Activated CD4-positive, alpha-beta T cell treated with anti-CD3 and anti-CD28 coated beads, Interleukin-2, amount 50 U/mL, for 1 hour (primary cell): ENCODE results near the gene NAA25.
"Not testable (repeated sequence)": the region's sequence is repeated elsewhere in the genome, so short reads cannot be mapped to it uniquely, and the experiment has no call there.

ENCODE experiments used
- DNase-seq: peaks from one replicate; pipeline ENCODE4 v3.0.0-alpha.2; 2020

NAA25 gene

GRCh38 chr12:112036614-112037013 is 72.0 kb downstream of the NAA25 start:
- not testable (repeated sequence) for DNase-seq

GRCh38 chr12:112035219-112035785 is 73.3 kb downstream of the NAA25 start:
- no peak for DNase-seq

GRCh38 chr12:112032292-112032691 is 76.3 kb downstream of the NAA25 start:
- no peak for DNase-seq

- DNase-seq: no peak
These were observed 77.1 kb downstream of the NAA25 start for GRCh38 chr12:112031472-112031871.

GRCh38 chr12:112029301-112029700 is 79.3 kb downstream of the NAA25 start:
- DNase-seq: no peak

GRCh38 chr12:112025808-112026375 is 82.7 kb downstream of the NAA25 start:
- DNase-seq: no peak

GRCh38 chr12:112023759-112024396 is 84.7 kb downstream of the NAA25 start:
- DNase-seq: no peak

- no peak for DNase-seq
These were observed 86.2 kb downstream of the NAA25 start for GRCh38 chr12:112022241-112023016.

GRCh38 chr12:112020947-112021457 is 87.6 kb downstream of the NAA25 start:
- DNase-seq: no peak

- DNase-seq: no peak
These were observed 89.9 kb downstream of the NAA25 start for GRCh38 chr12:112018571-112019237.

GRCh38 chr12:112017041-112017440 is 91.5 kb downstream of the NAA25 start:
- no peak for DNase-seq

GRCh38 chr12:112015938-112016337 is 92.6 kb downstream of the NAA25 start:
- no peak for DNase-seq

- peak; percentile 68 for DNase-seq
These were observed 94.8 kb downstream of the NAA25 start for GRCh38 chr12:112013601-112014402.

GRCh38 chr12:112012775-112013600 is 95.6 kb downstream of the NAA25 start, which contains the start of the genes ERP29 and TMEM116:
Gene ERP29 (plus strand): TSS chr12:112013426. CDS start chr12:112013466, 40 bp downstream.
Gene TMEM116 (minus strand): TSS chr12:112013165. CDS start chr12:112005270, 7,895 bp downstream.
- peak; percentile 100 for DNase-seq

- no peak for DNase-seq
These were observed 96.9 kb downstream of the NAA25 start for GRCh38 chr12:112011685-112012084.

- DNase-seq: no peak
These were observed 97.9 kb downstream of the NAA25 start for GRCh38 chr12:112010415-112011344.

GRCh38 chr12:112009596-112009995 is 99.0 kb downstream of the NAA25 start:
- DNase-seq: not testable (repeated sequence)

GRCh38 chr12:112008918-112009317 is 99.7 kb downstream of the NAA25 start:
- no peak for DNase-seq

GRCh38 chr12:112007945-112008344 is 100.6 kb downstream of the NAA25 start:
- no peak for DNase-seq
